IPS DF 6.9 (cell line): Measurements from ENCODE around the gene VAC14.

Experiments used
- DNase-seq: peaks from one replicate; pipeline ENCODE4 v3.0.0-alpha.2; 2013; ENCODE audit warnings: low read depth, low spot score
- H3K27ac ChIP-seq: one replicate; pipeline ENCODE4 v1.5.1; 2013; ENCODE audit warnings: low read length, control low read depth
- H3K27me3 ChIP-seq: 2 replicates; pipeline ENCODE4 v1.6.1; 2013; ENCODE audit warnings: mild to moderate bottlenecking, low read length; ENCODE audit not compliant: control insufficient read depth, insufficient read depth
- H3K36me3 ChIP-seq: 2 replicates; pipeline ENCODE4 v1.6.1; 2013; ENCODE audit warnings: low read length; ENCODE audit not compliant: control insufficient read depth, insufficient read depth
- H3K4me1 ChIP-seq: 2 replicates; pipeline ENCODE4 v1.6.1; 2013; ENCODE audit warnings: low read length; ENCODE audit not compliant: control insufficient read depth, insufficient read depth
- H3K4me3 ChIP-seq: 2 replicates; pipeline ENCODE4 v1.5.1; 2013; ENCODE audit warnings: mild to moderate bottlenecking, low read length
- H3K9me3 ChIP-seq: 2 replicates; pipeline ENCODE4 v1.6.1; 2013; ENCODE audit warnings: low read length, inconsistent platforms; ENCODE audit not compliant: control insufficient read depth, insufficient read depth
- WGBS: extraction: QIAGEN DNeasy Blood & Tissue Kit; methylation state at CpG from one replicate; pipeline ENCODE4 v1.1.7; 2013; ENCODE audit warnings: mixed read lengths, missing lambda C conversion rate; ENCODE audit not compliant: insufficient read length, insufficient coverage; 5-methylcytosine and 5-hydroxymethylcytosine counted together

VAC14 gene

DNA sequence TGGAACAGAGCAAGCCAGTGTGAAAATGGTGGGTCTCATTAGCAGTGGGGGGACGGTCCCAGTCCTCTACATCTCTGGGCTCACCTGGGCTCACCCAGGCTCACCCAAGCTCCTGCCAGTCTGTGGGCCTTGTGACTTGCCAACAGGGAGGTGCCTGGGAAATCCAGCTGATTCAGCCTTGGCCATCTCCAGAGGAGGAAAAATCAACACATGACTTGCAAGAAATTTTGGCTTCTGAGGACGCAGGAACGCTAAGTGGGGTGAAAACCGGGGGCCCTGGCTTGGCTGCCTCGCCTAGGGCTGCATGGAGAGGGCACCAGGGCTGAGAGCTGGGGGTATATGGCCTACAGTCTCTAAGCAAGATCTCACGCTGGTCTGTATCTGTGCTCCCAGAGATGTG lies 47.7 kb downstream of the VAC14 start:
- Histone ChIP-seq H3K36me3 (peaks cover 3% of the 10 kb centered on the region), H3K4me1 (peaks cover 5% of the 10 kb centered on the region), H3K9me3 (no peaks in the 10 kb centered on the region), H3K27me3 (no peaks in the 10 kb centered on the region), H3K4me3 (no peak overlapping the region), H3K27ac (no peak overlapping the region)
- no CpG with 5 or more reads among the region's 6 CpGs for WGBS
- no peak for DNase-seq

DNA sequence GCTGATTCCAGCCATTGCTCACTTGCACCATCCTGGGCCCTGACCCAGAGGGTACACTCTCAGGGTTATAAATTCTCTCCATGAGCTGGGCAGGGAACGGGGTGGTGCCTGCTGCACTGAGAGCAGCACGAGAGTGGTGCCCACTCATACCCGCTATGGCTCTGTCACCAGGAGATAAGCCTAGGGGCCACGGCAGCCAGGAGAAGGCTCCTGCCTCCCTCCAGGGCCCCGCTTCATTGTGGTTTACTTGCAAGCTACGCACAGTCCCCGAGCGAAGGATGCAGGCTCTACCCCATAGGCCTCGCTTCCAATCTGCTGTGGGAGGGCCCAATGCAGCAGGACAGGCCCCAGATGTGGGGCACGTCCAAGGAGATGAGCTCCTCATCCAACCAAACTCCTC lies 48.5 kb downstream of the VAC14 start:
- Histone ChIP-seq H3K9me3 (no peaks in the 10 kb centered on the region), H3K27me3 (no peaks in the 10 kb centered on the region), H3K4me3 (no peak overlapping the region), H3K36me3 (peaks cover 3% of the 10 kb centered on the region), H3K27ac (no peak overlapping the region), H3K4me1 (peaks cover 5% of the 10 kb centered on the region)
- no CpG with 5 or more reads among the region's 10 CpGs for whole genome bisulfite sequencing
- DNase-seq = no peak

DNA sequence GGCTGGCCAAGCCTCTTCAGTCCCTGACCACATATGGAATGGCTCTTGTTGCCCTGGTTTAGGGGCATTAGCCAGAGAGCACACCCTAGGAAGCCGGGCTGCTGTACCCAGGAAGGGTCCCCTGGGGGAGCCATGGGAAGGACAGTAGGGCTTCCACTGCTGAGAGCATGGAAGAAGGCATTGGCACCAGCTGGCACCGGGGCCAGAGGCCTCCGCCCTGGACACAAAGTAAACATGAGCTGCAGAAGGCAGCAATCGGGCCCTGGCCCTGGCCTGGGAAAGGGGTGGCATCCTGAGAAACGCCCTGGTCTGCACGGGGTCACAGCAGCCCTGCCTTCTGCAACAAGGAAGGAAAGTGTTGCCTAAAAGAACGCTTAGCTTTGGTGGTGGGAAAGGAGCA lies 49.4 kb downstream of the VAC14 start:
- no CpG with 5 or more reads among the region's 7 CpGs for WGBS
- Histone ChIP-seq H3K4me1 (peaks cover 5% of the 10 kb centered on the region), H3K9me3 (no peaks in the 10 kb centered on the region), H3K27ac (no peak overlapping the region), H3K4me3 (no peak overlapping the region), H3K36me3 (peaks cover 3% of the 10 kb centered on the region), H3K27me3 (no peaks in the 10 kb centered on the region)
- DNase-seq = no peak

DNA sequence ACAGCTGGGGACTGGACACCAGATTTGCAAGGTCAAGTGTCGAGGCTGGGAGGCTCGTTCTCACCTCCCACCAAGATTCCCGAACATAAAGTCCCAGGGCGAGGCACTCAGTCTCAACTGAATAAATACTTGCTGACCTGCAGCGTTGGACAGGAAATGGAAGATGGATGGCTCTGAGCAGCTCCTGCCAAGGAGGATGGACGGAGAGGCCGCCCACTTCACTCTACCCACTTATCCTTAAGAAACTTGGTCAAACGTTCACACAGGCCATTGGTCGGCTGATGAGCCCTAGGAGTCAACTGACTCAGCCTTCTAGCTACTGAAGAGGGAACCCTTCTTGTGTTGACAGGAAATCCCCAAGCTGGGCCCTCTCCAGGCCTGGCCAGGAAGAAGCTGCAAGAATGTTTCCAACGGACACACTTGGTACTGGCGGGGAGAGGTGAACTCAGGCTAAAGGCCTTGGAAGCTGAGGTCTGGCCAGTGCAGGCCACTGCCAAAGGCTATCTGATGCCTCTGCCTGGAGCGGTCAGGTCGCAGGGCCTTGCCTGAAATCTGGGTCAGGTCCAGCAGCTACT lies 50.0 kb downstream of the VAC14 start:
- WGBS = no CpG with 5 or more reads among the region's 13 CpGs
- no peak overlapping the region for H3K4me3 ChIP-seq
- no peaks in the 10 kb centered on the region for H3K27me3 ChIP-seq
- no peaks in the 10 kb centered on the region for H3K9me3 ChIP-seq
- no peak overlapping the region for H3K27ac ChIP-seq
- H3K36me3 ChIP-seq = peaks cover 3% of the 10 kb centered on the region
- DNase-seq = no peak
- H3K4me1 ChIP-seq = peaks cover 5% of the 10 kb centered on the region

DNA sequence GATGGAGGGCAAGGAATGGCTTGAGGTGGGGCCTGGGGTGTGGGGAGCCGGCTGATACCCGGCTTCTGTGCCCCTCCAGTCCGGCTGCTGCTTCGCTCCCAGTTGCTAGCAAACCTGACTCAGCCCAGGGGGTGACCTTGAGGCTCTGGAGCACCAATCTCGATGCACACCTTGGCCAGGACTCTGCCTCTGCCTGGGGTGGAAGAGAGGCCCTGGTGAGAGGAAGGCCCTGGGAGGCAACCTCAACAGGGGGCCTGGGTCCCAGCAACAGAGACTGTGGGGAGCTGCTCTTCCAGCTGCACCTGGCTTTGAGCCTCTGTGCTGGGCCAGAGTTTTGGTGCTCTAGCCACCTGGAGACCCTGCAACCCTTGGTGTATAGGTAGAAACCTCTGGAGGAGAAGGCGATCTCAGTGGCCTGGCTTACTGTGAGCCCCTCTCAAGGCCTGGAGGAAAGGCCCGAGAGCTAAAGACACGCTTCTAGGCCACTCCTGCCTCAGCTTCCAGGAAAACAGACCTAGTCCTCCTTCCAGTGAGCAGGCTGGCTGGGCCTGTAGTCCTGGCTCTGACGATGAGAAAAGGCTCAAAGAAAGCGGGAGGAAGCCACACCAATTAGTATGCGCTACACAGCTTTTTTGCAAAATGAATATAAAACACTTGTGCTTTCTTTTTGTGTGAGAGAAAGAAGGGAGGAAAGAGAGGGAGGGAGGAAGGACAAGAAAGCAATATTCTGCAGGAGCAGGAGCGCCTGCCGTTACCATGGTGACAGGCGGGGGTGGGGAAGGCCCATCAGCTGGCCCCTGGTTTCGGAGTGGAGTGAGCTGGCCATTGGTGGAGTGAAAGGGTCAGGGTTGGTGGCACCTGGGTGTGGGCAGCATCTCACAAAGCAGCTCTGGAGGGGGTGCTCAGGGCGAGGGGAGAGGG lies 51.0 kb downstream of the VAC14 start:
- DNase-seq = no peak
- no peak overlapping the region for H3K27ac ChIP-seq

DNA sequence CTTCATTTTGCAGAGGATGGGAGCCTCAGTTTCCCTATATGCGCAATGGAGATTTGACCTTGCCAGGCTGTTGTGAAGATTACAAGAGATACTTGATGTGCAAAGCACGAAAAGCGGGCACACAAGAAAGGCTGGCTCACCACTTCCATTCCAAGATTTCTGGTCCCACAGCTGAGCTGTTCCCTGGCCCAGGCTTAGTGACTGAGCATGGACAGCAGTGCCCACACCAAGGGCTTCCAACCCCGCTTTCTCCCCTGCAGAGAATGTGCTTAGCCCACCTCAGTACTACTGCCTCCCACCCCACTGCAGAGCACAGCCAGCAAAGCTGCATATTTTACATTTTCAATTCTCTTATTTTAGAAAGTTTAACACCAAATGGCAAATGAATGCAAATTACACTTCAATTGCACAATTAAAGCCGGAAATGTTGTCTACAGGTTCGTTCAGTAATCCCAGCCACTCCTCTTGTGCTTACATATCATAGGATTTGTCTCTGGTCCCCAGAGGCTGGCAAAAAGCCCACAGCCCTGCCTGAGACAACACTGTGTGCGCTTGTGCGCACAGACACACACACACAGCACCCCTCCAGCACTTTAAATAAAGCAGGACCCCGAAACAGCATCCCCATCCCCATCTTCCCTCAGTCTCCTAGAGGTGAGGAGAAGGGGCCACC lies 51.8 kb downstream of the VAC14 start:
- no peak overlapping the region for H3K4me3 ChIP-seq
- no peaks in the 10 kb centered on the region for H3K9me3 ChIP-seq
- WGBS = no CpG with 5 or more reads among the region's 9 CpGs
- peaks cover 5% of the 10 kb centered on the region for H3K4me1 ChIP-seq
- no peak overlapping the region for H3K27ac ChIP-seq
- no peaks in the 10 kb centered on the region for H3K27me3 ChIP-seq
- DNase-seq = no peak
- H3K36me3 ChIP-seq = no peaks in the 10 kb centered on the region; the same call in 1 of the 2 replicates

More for the DNA sequence above, 51.0 kb downstream of the VAC14 start:
- no peaks in the 10 kb centered on the region for H3K9me3 ChIP-seq
- no peak overlapping the region for H3K4me3 ChIP-seq
- no CpG with 5 or more reads among the region's 16 CpGs for WGBS
- H3K27me3 ChIP-seq = no peaks in the 10 kb centered on the region
- peaks cover 1% of the 10 kb centered on the region; the same call in 1 of the 2 replicates for H3K36me3 ChIP-seq
- peaks cover 5% of the 10 kb centered on the region for H3K4me1 ChIP-seq

DNA sequence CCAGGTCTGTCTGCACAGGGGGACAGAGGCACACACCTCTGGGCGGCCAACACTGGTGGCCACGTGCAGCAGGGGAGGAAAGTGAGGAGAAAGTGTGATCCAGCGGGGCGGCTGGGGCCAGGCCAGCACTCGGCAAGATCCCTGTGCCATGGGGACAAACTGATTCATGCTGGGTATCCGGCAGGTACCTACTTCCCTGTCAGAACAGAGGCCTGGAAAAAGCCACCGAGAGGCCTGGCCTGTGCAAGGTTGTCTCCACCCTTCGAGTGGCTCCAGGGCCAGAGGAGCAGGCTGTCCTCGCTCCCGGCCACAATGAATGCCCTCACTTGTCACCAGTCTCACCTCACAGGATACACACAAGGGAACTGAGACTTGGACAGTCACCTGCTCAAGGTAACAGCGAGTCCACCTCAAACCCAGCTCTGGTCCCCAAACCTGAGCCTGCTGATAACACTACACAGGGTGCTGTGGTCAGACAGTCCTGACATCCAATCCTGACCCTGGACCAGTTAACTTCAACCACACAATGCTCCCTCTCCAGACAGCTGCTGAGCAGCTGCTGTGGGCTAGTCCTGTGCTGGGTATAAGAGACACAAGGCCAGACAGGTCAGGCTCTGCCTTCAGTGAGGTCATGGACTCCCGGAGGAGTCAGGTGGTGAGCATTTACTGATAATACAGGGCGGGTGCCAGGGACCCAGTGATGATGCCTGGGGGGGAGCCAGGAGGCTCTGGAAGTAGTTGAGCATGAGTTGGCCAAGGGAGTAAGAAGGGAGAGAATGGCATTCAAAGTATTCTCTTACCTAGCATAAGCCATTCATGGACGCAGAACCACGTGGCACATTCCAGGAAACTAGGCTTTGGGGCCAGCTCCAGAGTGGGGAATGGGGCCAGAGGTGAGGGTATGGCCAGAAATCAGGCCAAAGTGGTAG lies 53.0 kb downstream of the VAC14 start:
- H3K4me3 ChIP-seq = no peak overlapping the region
- no peaks in the 10 kb centered on the region for H3K9me3 ChIP-seq
- H3K27ac ChIP-seq = no peak overlapping the region
- DNase-seq = no peak
- H3K36me3 ChIP-seq = no peaks in the 10 kb centered on the region; the same call in 1 of the 2 replicates
- peaks cover 5% of the 10 kb centered on the region for H3K4me1 ChIP-seq
- no CpG with 5 or more reads among the region's 15 CpGs for WGBS
- no peaks in the 10 kb centered on the region for H3K27me3 ChIP-seq

DNA sequence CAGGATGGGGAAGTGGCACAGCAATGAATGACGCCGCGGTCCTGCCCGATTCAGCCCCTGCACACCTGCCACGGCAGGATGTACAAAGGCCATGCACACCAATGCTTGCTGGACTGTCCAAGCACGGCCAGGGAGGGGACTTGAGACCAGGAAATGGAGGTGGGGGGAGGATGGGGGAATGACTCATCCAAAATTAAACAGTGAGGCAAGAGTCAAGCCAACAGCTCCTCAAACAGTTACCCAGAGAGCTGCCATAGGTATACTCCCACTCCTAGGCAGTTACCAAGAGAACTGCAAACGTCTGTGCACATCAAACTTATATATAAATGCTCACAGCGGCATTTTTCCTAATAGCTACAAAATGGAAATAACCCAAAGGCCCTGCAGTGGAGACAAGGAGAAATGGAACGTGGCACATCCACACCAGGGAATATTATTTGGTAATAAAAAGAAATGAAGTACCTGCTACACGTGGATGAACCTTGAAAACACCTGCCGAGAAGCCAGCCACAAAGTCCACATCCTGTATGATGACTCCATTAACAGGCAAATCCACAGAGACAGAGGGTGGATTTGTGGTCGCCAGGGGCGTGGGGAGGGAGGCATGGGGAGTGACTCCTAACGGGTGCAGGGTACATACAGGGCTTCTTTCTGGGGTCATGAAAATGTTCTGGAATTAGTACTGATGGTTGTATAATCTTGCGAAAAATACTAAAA lies 54.1 kb downstream of the VAC14 start:
- no CpG with 5 or more reads among the region's 15 CpGs for WGBS
- peaks cover 5% of the 10 kb centered on the region for H3K4me1 ChIP-seq
- no peak overlapping the region for H3K27ac ChIP-seq
- H3K27me3 ChIP-seq = no peaks in the 10 kb centered on the region
- H3K9me3 ChIP-seq = no peaks in the 10 kb centered on the region
- no peaks in the 10 kb centered on the region; the same call in 1 of the 2 replicates for H3K36me3 ChIP-seq
- no peak overlapping the region for H3K4me3 ChIP-seq
- DNase-seq = no peak

DNA sequence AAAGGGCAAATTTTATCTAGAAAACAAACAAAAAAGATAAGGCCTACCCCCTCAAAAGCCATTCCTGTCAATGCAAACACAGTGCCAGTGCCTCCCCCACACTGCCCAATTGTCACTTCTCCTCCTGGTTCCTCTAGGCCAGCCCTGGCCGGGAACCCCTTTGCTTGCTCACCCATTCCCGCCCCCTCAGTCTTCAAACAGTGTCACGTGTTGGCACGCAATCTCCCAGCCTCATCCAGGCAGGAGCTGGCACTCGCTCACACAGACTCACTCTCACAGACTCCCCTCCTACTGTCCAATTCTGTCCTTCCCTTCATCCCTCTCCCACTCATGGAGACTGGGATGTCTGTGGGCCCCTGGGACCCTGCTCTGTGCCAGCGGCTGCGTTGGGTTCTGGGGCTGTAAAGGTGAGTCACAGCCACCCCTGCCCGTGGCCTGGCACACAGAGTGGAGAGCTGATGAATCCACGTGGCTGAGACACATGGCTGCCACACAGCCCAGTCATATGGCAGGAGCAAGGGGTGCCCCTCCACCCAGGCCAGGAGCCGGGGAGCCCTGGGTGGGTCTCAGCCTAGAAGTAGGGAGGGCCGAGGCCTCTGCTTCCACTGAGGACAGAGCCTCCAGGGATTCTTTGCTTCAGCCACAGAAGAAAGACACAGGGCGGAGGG lies 54.8 kb downstream of the VAC14 start:
- H3K4me3 ChIP-seq = no peak overlapping the region
- H3K4me1 ChIP-seq = peaks cover 5% of the 10 kb centered on the region
- no peak overlapping the region for H3K27ac ChIP-seq
- no peaks in the 10 kb centered on the region; the same call in 1 of the 2 replicates for H3K36me3 ChIP-seq
- no peak for DNase-seq
- no peaks in the 10 kb centered on the region for H3K27me3 ChIP-seq
- H3K9me3 ChIP-seq = no peaks in the 10 kb centered on the region
- no CpG with 5 or more reads among the region's 12 CpGs for WGBS
